Embryonic facial prominence (tissue), 1 donor: ENCODE measurements around the gene TRIAP1.
"Not testable (repeated sequence)": the region's sequence is repeated elsewhere in the genome, so short reads cannot be mapped to it uniquely, and the experiment has no call there.

Experiments
- DNase-seq: peaks from one replicate; pipeline ENCODE4 v3.0.0-alpha.2; 2016; ENCODE audit errors: extremely low spot score

Gene TRIAP1

GRCh38 chr12:120468821-120469449 is 22.8 kb upstream of the TRIAP1 start:
- DNase-seq: peak; percentile 47

DNA sequence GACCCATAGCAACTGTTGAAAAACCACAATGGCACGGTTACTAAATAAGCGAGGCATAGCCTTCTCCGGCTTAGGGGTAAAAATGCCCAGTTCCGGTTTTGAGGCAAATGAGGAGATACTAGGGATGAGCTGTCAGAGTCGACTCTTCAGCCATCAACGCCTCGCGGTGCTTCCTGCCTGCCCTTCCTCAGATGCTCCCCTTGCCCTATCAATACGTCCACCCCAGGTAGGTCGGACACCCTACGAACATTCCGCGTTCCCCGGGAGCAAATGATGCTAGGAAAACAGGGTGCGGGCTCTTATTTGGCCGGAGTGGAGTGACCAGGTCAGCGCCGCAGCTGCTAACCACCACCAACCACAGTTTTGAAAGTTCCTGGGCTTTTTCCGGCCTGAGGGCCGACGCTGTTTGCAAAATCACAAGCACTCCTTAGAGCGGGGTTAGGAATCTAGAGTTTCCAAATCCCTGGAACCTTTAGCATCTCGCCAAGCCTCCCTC is 22.2 kb upstream of the TRIAP1 start:
- no peak for DNase-seq

- no peak for DNase-seq
These were observed 21.3 kb upstream of the TRIAP1 start for GRCh38 chr12:120467439-120467838.

DNA sequence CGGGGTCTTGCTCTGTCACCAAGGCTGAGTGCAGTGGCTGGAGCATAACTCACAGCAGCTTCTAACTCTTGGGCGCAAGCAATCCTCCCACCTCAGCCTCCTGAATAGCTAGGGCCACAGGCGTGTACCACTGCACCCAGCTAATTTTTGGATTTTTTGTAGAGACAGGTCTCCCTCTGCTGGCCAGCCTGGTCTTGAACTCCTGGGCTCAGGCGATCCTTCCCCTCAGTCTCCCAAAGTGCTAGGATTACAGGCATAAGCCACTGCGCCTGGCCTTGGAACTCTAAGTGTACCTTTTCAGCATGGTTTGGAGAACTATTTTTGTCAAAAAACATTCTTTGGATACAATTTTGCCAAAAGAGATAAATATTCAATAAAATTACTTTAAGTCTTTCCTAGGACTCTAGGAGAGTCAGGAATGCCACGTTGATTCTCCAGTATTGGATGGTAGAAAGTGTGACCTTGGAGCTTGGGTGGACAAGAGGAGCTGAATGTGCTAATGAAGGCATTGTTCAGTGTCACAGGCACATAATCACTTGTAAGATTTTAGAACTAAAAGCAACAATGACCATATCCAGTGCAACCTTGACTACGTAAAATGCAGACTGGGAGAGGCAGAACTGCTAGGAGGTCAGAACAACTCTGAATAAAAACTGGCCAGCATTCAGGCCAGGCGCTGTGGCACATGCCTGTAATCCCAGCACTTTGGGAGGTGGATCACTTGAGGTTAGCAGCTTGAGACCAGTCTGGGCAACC is 20.6 kb upstream of the TRIAP1 start:
- DNase-seq: no peak

DNA sequence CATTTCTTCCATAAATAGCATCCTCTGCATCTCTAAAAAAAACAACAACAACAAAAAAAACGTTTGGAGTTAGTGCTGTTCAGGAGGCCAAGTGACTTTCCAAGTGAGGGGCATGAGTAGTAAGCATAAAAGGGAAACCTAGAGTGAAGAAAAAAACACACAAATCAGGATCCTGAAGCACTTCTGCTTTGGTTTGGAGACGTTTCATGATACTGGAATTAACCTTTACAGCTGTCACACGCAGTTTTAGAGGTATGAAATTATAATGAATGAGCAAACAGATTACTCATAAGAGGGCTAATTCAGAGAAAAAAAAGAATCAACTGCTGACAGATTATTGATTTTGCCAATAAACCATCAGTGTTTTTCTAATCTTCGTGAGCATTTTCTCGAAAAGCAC is 19.6 kb upstream of the TRIAP1 start:
- DNase-seq: no peak

DNA sequence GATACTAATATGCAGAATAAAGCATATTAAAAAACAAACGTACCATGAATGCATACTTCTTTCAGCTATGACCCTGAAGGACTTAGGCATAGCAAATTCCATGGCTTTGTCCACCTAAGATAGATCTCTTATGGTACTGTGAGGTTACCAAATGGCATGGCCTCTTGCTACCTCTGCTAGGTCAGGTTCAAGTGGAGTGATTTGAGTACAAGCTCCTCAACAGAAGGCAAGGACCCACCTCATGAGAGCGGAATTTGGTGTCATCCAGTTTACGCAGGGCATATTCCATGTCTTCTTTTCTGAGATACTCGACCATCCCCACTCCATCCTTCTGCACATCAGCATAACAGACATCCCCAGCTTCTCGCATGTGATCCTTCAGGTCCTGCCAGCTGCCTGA is 17.5 kb upstream of the TRIAP1 start:
- DNase-seq: no peak

GRCh38 chr12:120462099-120462640 is 16.0 kb upstream of the TRIAP1 start:
- DNase-seq: no peak

- DNase-seq: no peak
These were observed 14.0 kb upstream of the TRIAP1 start for GRCh38 chr12:120460157-120460556.

DNA sequence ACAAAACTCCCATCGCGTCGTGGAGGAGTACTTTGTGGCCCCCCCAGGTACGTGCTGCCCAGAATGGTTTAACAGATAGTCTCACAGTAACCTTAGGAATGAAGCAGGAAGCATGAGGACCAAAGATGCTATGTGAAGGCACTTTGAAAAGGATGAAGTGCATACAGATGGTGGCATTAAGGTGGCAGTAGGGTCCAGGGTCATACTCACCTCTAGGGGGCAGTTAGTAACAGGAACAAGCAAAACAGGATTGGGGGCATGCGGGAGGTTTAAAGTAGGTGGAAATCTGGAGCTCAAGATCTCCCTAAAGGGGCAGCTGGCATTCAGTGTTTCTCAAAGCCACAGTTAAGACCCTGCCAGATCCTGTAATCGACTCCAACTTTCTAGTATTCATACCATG is 10.9 kb upstream of the TRIAP1 start:
- DNase-seq: no peak

GRCh38 chr12:120455302-120455701 is 9.1 kb upstream of the TRIAP1 start:
- no peak for DNase-seq

GRCh38 chr12:120453977-120454376 is 7.8 kb upstream of the TRIAP1 start:
- no peak for DNase-seq

DNA sequence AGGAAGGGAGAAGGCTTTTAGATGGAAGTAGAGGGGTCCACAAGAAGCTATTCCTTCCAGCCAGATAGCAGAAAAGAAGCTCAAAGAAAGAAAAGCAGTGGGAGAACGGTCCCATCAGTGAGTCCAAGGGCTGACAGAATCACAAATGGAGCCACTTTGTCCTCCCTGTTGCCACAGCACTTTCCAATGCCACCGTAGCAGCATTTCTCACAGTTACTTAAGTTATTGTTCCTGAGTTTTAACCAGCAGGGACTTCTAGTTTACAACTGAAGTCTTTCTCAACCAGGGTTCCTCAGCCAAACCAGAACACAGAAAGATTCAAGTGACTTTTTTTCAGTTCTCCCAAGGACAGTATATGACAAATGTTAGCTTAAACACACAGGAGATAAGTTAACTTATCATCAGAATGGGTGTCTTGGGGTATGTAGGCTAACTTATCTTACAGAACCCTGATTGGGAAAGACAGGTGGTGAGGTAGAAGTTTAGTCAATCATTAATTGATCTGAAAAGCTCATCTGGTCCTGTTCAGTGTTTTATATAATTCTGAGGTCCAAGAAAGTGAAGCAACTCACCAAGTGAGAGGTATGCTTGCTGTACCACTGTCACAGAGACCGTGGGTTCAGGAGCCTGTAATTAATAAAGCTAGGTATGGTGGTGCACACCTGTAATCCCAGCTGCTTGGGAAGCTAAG is 7.0 kb upstream of the TRIAP1 start:
- no peak for DNase-seq

DNA sequence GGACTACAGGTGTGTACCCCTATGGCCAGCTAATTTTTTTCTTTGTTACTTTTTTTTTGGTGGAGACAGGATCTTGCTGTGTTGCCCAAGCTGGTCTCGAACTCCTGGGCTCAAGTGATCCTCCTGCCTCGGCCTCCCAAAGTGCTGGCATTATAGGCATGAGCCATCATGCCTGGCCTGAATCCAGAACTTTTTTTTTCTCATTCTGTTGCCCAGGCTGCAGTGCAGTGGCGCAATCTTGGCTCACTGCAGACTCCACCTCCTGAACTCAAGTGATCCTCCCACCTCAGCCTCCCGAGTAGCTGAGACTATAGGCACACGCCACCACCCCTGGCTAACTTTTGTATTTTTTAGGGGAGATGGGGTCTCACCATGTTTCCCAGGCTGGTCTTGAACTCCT is 6.3 kb upstream of the TRIAP1 start:
- DNase-seq: not testable (repeated sequence)

DNA sequence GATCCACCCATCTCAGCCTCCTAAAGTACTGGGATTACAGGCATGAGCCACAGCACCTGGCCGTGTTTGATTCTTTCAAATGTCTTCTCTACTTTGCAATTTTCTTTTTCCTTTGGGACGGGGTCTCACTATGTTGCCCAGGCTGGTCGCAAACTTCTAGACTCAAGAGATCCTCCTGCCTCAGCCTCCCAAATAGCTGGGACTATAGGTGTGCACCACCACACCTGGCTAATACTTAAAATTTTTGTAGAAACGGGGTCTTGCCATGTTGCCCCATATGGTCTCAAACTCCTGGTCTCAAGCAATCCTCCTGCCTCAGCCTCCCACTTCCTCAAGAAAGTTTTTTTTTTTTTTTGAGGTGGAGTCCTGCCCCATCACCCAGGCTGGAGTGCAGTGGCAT is 1.8 kb upstream of the TRIAP1 start:
- DNase-seq: no peak

DNA sequence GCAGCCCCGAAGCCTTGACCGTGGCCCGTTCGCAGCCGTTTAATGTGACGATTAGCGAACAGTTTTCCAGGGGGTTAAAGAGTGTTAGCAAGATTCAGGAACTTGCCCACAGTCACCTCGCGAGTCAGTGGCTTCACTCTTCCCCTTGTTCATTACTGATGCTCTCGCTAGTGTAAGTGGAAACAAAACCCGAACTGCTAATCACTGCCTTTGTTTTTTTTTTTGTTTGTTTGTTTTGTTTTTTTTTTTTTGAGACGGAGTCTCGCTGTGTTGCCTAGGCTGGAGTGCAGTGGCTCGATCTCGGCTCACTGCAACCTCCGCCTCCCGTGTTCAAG is 627 bp upstream of the TRIAP1 start:
- DNase-seq: not testable (repeated sequence)

DNA sequence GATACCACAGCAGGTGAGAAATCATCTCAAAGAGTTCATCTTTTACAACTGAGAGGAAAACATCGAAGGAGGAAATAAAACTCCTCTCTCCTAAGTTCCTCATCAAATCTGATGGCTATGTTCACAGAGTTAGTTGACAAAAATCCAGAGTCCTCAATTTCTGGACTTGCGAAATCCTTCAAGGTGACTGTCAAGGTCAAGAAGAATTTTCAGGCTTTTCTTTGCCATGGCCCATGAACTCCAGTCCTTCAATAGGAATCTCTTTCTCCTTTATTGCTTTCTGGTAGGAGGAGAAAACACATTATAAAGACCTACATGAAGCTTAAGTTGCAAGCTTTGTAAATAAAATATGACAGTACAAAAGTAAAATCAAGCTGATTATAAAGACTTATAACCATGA is 1.5 kb downstream of the TRIAP1 start:
- DNase-seq: no peak

GRCh38 chr12:120439646-120440247 is 6.4 kb downstream of the TRIAP1 start:
- peak; percentile 19 for DNase-seq

DNA sequence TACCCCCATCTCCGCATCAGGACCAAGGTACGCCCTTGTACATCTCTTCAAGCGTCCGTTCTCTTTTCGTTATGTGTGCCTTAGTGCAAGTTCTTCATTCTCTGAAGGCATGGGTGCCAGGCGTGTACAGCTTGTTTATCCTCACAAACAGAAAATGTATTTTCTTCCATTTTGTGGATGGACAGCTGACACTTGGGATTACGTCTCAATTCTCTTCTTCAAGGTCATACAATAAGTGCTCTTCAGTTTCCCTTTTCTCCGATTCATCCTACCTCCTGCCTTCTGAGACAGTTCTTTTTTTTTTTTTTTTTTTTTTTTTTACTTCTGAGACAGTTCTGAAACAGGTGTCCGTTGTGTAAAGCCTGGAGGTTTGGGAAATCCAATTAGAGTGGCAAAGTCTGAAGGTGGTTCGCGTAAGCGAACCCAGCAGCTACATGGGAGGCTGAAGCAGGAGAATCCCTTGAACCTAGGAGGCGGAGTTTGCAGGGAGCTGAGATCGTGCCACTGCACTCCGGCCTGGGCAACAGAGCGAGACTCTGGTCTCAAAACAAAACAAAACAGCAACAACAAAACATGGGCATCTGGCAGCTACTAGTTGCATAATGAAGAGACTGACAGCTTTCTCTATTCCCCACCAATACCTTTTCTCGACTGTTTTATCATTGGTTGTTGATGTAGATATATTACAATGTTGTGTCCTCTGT is 7.5 kb downstream of the TRIAP1 start:
- no peak for DNase-seq

DNA sequence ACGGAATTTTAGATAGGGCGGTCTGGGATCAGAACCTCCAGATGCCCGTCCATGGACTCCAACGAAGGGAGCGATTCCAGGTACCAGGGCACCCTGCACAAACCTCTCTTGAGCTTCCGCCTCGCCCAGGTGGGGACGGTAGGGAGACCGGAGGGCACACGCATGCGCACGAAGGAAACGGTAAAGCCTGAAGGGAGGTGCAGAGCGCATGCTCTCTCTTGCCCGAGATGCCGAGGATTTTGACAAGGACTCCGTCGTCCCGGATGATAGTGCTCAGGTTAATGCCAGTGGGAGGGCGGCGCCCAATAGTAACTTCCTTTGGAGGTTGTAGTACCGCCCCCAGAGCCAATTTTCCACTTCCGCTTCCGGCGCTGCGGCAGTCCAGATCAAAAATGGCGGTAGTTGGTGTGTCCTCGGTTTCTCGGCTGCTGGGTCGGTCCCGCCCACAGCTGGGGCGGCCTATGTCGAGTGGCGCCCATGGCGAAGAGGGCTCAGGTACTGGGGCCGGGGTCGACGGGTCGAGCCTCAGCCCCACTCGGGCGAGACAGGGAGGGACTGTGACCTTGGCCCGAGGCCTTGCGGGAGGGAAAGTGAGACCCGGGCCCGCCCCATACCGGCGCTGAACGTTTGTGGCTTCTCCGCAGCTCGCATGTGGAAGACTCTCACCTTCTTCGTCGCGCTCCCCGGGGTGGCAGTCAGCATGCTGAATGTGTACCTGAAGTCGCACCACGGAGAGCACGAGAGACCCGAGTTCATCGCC is 8.3 kb downstream of the TRIAP1 start, which contains the start of gene COX6A1:
Gene COX6A1, plus strand, starts transcription at position 379 of the 760 bp plus-strand sequence. Its CDS starts 14 bp downstream, at position 393.
- peak; percentile 94 for DNase-seq

GRCh38 chr12:120432772-120433525 is 13.2 kb downstream of the TRIAP1 start:
- DNase-seq: no peak
